Liver (tissue), 3 donors: Measurements from ENCODE around the gene KSR2.

ENCODE experiments used
- CTCF ChIP-seq: fragments of 150-350 bp; IDR thresholded peaks from 2 replicates; pipeline ENCODE4 v1.5.1; 2017; ENCODE audit warnings: improper control_type of control experiment, low read depth, low read length; ENCODE audit not compliant: missing input control
- EGR1 ChIP-seq, 2 donors: IDR thresholded peaks; 2 replicates each; pipeline ENCODE4 v1.6.1; 2016 to 2018; ENCODE audit warnings: antibody characterized with exemption in 2 of 2, low read depth in 2 of 2
- GABPA ChIP-seq, 2 donors: IDR thresholded peaks in 1 of 2; conservative IDR thresholded peaks in 1 of 2; 2 replicates each; pipeline ENCODE4 v1.6.1; 2016; ENCODE audit warnings: antibody characterized with exemption in 2 of 2, mild to moderate bottlenecking in 1 of 2, moderate library complexity in 1 of 2
- HNF4A ChIP-seq, 2 donors: conservative IDR thresholded peaks; 2 replicates each; pipeline ENCODE4 v1.6.1; 2016; ENCODE audit warnings: antibody characterized with exemption in 2 of 2, mild to moderate bottlenecking in 2 of 2
- JUND ChIP-seq, 2 donors: IDR thresholded peaks; 2 replicates each; pipeline ENCODE4 v1.6.1; 2016; ENCODE audit warnings: antibody characterized with exemption in 2 of 2
- TAF1 ChIP-seq: conservative IDR thresholded peaks from 2 replicates; pipeline ENCODE4 v1.6.1; 2016; ENCODE audit warnings: antibody characterized with exemption, mild to moderate bottlenecking
- TF ChIP-seq, protein P1 (sequence below): IDR thresholded peaks from 2 replicates; pipeline ENCODE4 v1.6.1; 2016; ENCODE audit warnings: antibody characterized with exemption
- TF ChIP-seq, protein P2 (sequence below): IDR thresholded peaks from 2 replicates; pipeline ENCODE4 v1.6.1; 2016; ENCODE audit warnings: antibody characterized with exemption
- donor health status: healthy.
- donor health status: healthy.

- TF ChIP-seq CTCF (no peak), EGR1 (IDR thresholded peaks at IDR 0.05; ENCODE audit: low read depth in 2 of 2) (no peak), GABPA (IDR thresholded peaks at IDR 0.05 in 1 of 2, conservative IDR thresholded peaks at IDR 0.05 in 1 of 2) (no peak), JUND (IDR thresholded peaks at IDR 0.05) (no peak), HNF4A (conservative IDR thresholded peaks at IDR 0.05) (no peak), TAF1 (no peak)
- TF ChIP-seq, protein P1, sequence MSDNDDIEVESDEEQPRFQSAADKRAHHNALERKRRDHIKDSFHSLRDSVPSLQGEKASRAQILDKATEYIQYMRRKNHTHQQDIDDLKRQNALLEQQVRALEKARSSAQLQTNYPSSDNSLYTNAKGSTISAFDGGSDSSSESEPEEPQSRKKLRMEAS, result no peak
- TF ChIP-seq, protein P2, sequence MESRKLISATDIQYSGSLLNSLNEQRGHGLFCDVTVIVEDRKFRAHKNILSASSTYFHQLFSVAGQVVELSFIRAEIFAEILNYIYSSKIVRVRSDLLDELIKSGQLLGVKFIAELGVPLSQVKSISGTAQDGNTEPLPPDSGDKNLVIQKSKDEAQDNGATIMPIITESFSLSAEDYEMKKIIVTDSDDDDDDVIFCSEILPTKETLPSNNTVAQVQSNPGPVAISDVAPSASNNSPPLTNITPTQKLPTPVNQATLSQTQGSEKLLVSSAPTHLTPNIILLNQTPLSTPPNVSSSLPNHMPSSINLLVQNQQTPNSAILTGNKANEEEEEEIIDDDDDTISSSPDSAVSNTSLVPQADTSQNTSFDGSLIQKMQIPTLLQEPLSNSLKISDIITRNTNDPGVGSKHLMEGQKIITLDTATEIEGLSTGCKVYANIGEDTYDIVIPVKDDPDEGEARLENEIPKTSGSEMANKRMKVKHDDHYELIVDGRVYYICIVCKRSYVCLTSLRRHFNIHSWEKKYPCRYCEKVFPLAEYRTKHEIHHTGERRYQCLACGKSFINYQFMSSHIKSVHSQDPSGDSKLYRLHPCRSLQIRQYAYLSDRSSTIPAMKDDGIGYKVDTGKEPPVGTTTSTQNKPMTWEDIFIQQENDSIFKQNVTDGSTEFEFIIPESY, result no peak
Measured at GRCh38 chr12:117761528-117762100, 207.2 kb downstream of the KSR2 start.
